ENCODE data around the gene LRRC51.
A peak's percentile ranks its signal among the peaks of the same experiment; 100 is the strongest.

LRRC51 gene

GRCh38 chr11:72070491-72070890 is 10.2 kb upstream of the LRRC51 start:
- DNase-seq (ENCODE audit: low spot score), result no peak

DNA sequence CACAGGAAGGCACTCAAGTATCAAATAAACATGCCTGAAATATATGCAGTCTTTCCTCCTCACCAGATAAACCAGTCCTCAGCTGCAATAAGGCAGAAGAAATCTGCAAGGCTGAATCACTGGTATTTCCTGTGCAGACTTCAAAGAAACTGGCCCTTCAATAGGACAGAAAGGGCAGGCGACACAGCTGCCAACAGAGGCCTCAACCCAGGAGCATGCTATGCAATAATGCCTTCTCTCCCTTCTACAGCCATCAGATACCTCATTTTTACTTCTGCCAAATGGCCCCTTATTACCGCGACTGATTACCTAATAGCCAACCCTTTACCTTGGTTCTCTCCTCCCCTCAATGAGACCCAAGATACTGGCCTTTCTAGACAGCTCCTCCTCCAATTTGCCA is 8.3 kb upstream of the LRRC51 start:
- peak; percentile 60 for DNase-seq (ENCODE audit: low spot score)

DNA sequence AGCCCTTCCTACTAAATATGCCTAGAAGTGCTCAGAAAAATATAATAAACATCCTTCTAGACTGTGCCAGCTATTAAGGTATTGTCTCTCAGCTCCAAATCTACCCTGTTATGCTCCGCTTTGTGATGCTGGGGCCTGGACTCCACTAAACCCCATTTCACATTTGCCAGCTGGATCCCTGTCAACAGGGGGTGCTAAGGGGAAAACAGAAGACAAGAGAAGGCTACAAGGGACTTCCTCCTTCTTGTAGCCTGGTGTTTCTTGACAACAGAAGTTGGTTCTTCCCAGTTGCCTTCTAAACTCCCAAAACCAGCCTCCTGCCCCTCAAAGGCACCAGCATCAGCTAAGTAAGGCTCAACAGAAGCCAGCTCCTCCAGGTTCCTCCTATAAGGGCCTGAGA is 5.5 kb upstream of the LRRC51 start:
- no peak for DNase-seq (ENCODE audit: low spot score)

- no peak for DNase-seq (ENCODE audit: low spot score)
Observed at GRCh38 chr11:72075756-72076155, 4.9 kb upstream of the LRRC51 start.

DNA sequence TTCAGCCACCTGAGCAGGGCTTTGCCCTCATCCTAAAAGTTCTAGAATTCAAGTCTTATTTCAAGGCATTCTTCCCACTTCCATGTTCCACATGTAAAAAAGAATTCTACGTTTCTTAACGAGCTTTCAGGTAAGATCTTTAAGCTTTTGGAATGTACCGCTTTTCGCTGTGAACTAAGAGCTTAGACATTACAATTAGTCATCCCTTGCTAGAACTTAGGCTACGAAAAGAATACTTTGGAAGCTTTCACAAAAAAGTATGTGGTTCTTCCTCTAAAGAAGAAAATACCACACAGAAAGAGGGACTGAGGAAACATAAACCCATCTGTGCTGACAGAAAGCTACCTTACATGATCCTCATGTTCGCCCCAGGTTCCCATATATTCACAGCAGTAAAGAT is 2.2 kb upstream of the LRRC51 start:
- no peak for DNase-seq (ENCODE audit: low spot score)

DNA sequence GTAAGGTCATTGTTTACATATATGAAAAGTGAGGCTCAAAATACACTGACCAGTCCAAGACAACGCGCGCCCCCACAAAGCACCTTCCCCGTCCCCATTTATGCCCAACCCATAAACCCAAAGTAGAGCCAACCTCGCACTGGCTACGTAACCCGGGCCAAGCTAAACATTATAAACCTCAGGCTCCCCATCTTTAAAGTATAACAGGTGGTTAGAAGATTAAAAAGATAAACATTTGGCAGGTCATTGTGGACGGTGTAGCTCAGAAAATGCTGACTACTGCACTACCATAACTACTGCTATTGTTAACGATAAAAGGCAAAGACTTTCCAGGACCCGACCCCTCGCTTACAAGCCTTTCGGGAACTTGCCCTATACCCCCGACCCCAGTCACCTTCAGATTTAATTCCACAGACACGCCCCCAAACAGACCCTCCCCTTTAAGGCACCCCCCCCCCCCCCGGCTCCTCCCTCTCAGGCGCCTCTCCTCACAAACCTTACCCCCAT is 778 bp upstream of the LRRC51 start:
- DNase-seq (ENCODE audit: low spot score), result no peak

DNA sequence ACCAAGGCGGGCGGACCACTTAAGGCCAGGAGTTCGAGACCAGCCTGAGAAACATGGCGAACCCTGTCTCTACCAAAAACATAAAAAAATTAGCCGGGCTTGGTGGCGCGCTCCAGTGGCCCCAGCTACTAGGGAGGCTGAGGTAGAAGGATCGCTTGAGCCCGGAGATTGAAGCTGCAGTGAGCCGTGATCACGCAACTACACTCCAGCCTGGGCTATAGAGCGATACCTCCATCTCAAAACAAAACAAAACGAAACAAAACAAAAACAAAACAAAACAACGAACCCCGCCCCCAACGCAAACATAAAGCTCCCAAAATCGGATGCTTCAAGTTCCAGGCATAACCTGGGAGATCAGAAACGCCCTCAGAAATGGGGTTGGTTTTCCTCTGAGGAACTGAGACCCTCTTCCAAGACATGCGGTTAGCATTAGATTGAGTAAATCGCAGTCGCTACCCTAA is 564 bp downstream of the LRRC51 start:
- no peak for DNase-seq (ENCODE audit: low spot score)

GRCh38 chr11:72081821-72082453 is 1.3 kb downstream of the LRRC51 start:
- DNase-seq (ENCODE audit: low spot score), result no peak

DNA sequence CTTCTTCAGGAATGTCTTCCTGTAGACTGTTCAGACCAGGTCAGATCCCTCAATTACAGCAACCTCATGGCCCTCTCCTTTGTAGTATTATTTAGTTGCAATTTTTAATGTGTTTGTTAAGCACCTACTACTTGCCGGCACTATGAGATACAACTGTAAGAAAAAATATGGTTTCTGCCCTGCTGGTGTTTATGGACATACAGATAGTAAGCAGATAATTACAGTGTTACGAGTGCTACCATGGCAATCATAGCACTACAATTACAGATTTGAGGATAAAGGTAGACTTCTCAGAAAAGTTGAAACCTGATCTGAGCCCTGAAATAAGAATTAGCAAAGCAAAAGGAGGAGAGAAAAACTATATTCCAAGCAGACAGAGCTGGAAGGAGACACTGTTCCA is 2.8 kb downstream of the LRRC51 start:
- no peak for DNase-seq (ENCODE audit: low spot score)

- DNase-seq (ENCODE audit: low spot score), result no peak
Observed at GRCh38 chr11:72084076-72084475, 3.4 kb downstream of the LRRC51 start.

- DNase-seq (ENCODE audit: low spot score), result no peak
Observed at GRCh38 chr11:72084965-72085364, 4.3 kb downstream of the LRRC51 start.

DNA sequence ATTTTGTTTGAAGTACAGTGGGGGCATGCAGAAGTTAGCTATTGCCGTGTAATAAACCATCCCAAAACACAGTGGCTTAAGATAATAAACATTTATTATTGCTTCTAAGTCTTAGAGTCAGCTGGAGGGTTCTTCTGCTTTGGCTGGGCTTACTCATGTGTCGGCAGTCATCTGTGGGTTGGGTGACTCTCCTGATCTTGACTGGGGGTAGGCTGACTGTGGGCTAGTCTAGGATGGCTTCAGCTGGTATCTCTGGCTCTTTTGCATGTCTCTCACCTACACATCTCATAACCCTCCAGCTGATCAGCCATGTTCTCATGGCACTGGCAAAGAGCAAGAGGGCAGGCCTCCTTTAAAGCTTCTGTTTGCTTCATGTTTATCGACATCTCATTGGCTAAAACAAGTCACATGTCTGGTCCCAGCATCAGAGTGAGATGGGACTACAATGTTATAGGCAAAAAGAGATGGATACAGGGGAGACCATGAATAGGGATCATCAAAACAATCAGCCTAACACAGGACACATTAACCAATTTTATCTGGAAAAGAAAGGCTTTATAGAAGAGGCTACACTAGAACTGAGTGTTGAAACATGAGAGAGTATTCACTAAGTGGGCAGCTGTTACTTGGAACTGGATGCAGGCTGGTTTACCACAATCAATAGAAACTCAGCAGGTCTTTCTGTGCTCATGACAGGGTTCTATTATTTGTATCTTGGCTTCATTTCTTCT is 5.1 kb downstream of the LRRC51 start:
- no peak for DNase-seq (ENCODE audit: low spot score)

- no peak for DNase-seq (ENCODE audit: low spot score)
Observed at GRCh38 chr11:72088076-72088808, 7.6 kb downstream of the LRRC51 start.

- DNase-seq (ENCODE audit: low spot score), result peak; percentile 82
Observed at GRCh38 chr11:72091292-72091691, 10.6 kb downstream of the LRRC51 start.

DNA sequence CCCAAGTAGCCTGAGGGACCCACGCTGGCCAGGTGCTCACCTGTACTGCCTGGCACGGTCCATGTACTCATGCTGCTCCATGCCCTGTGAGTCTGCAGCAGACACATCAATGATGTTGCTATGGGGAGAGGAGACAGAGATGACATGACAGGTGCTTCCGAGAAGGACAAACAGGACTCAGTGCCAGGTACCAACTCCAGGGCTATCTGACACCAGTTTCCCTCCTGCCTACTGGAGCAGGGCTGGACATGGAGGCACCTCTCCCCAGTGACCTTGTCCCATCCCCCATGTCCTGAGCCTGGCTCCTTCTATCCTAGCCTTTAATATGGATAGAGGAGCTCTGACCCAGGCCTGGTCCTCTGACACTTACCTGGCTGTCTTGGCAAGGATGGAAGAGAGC is 18.1 kb downstream of the LRRC51 start:
- DNase-seq (ENCODE audit: low spot score), result no peak

DNA sequence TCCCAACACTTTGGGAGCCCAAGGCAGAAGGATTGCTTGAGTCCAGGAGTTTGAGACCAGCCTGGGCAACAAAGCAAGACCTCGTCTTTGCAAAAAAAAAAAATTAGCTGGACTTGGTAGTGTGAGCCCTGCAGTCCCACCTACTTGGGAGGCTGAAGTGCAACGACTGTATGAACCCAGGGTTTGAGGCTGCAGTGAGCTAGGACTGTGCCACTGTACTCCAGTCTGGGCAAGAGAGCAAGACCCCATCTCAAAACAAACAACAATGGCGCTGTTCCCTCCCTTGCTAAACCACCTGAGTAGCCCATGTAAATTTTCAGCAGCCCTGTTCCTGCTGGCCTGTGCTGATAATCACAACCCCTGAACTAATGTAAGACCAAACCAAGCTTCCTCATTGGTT is 19.4 kb downstream of the LRRC51 start:
- DNase-seq (ENCODE audit: low spot score), result no peak

- no peak for DNase-seq (ENCODE audit: low spot score)
Observed at GRCh38 chr11:72100462-72100861, 19.8 kb downstream of the LRRC51 start.

DNA sequence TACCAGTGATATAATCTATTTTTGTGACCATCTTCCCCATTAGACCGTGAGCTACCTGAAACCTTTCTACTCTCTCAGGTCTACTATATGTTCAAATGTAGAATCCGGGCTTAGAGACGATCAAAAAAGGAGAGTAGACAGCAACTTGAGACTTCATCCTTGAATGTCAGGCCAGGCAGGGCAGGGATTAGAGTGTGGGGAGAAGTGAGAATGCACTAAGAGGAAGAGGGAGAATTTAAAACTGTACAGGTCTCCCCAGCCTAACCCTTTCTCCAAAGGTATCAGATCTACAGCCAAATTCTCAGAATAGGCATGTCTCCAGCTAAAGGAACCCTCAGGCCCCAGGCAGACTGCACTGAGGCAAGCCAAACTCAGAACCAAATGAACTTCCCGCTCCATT is 21.5 kb downstream of the LRRC51 start:
- DNase-seq (ENCODE audit: low spot score), result no peak

DNA sequence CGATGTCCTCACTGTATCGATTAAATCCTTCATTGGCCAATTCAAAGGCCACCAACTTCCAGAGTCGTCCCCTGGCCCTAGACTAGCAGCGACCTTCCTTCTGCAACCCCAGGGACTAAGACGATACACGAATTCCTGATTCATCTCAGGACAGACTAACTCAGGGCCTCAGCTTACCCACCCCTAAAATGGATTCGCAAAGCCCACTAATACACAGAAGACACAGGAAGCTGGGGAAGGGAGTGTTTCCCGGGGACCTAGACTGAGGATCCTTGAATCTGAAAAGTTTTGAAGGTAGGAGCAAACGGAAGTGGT is 21.9 kb downstream of the LRRC51 start:
- no peak for DNase-seq (ENCODE audit: low spot score)

GRCh38 chr11:72102946-72103753 is 22.5 kb downstream of the LRRC51 start, which contains the start of gene LAMTOR1:
Gene LAMTOR1, minus strand, starts transcription at chr11:72103297. Its CDS starts 73 bp downstream, at chr11:72103224.
- peak; percentile 96 for DNase-seq (ENCODE audit: low spot score)

- no peak for DNase-seq (ENCODE audit: low spot score)
Observed at GRCh38 chr11:72103754-72104167, 23.1 kb downstream of the LRRC51 start.

GRCh38 chr11:72105888-72106287 is 25.2 kb downstream of the LRRC51 start, which contains the start of gene TOMT:
Gene TOMT, plus strand, starts transcription at chr11:72105924. Its CDS starts 28 bp downstream, at chr11:72105952.
- no peak for DNase-seq (ENCODE audit: low spot score)

All from AG20443 (cell line).